GM12875 (cell line): ENCODE data around the gene NKX1-1.
"Not testable (repeated sequence)": the region's sequence is repeated elsewhere in the genome, so short reads cannot be mapped to it uniquely, and the experiment has no call there.

ENCODE experiments used
- H3K4me3 ChIP-seq: one replicate; pipeline ENCODE4 v1.5.1; 2011; ENCODE audit warnings: low read depth, low read length, control low read depth
- TF ChIP-seq, protein P1 (sequence below): IDR thresholded peaks from 2 replicates; pipeline ENCODE4 v1.5.1; 2011; ENCODE audit warnings: low read depth, mild to moderate bottlenecking, control low read depth, inconsistent platforms, low read length, moderate library complexity, borderline replicate concordance; ENCODE audit not compliant: insufficient read depth

Gene NKX1-1

GRCh38 chr4:1449475-1449832 lies 43.2 kb upstream of the NKX1-1 start:
- TF ChIP-seq, protein P1, sequence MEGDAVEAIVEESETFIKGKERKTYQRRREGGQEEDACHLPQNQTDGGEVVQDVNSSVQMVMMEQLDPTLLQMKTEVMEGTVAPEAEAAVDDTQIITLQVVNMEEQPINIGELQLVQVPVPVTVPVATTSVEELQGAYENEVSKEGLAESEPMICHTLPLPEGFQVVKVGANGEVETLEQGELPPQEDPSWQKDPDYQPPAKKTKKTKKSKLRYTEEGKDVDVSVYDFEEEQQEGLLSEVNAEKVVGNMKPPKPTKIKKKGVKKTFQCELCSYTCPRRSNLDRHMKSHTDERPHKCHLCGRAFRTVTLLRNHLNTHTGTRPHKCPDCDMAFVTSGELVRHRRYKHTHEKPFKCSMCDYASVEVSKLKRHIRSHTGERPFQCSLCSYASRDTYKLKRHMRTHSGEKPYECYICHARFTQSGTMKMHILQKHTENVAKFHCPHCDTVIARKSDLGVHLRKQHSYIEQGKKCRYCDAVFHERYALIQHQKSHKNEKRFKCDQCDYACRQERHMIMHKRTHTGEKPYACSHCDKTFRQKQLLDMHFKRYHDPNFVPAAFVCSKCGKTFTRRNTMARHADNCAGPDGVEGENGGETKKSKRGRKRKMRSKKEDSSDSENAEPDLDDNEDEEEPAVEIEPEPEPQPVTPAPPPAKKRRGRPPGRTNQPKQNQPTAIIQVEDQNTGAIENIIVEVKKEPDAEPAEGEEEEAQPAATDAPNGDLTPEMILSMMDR: no peak
- H3K4me3 ChIP-seq: no peak overlapping the region

DNA sequence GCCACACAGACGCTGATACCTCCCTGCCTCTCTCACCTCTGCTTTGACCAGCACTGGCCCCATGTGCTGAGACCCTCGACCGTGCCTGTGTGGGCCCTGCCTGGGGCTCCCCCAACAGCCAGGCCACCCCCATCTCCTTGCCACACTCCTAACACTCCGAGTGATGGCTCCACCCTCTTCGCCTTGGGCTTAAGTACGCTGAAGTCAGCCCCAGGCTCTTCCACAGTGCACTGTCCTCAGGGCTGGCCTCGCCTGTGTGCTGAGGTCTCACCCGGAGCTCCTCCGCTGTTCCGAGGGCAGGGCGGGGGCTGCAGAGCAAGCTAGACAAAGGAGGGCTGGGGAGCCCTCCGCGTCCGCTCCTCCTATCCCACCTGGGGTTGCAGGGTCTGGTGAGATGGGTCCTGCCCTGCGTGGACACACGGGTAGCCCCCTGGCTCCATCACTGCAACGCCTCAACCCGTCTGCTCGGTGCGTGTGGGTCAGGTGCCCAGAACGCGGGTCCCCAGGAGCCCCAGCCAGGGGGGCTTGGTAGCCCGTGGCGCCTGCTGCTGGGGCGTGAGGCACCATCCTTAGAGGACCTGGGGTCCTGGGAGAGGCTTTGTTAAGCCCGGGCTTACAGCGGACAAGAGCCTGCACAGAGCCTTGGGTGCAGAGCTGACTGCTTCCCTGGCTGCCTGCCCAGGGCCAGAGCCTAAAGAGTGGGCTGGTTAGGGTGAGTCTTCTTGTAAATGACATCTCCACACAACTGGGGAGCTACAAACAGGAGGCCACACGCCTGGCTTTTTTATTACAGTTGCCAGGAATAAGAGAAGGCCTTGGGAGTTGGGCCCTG lies 42.6 kb upstream of the NKX1-1 start:
- H3K4me3 ChIP-seq: no peak overlapping the region
- TF ChIP-seq, protein P1: no peak

GRCh38 chr4:1447676-1448588 lies 41.7 kb upstream of the NKX1-1 start:
- TF ChIP-seq, protein P1: no peak
- H3K4me3 ChIP-seq: no peak overlapping the region

- TF ChIP-seq, protein P1: no peak
Measured at GRCh38 chr4:1446502-1447386, 40.5 kb upstream of the NKX1-1 start.

GRCh38 chr4:1445716-1446445 lies 39.6 kb upstream of the NKX1-1 start:
- TF ChIP-seq, protein P1: no peak
- no peak overlapping the region for H3K4me3 ChIP-seq

More at GRCh38 chr4:1446502-1447386, 40.5 kb upstream of the NKX1-1 start:
- H3K4me3 ChIP-seq: no peak overlapping the region

GRCh38 chr4:1443688-1444172 lies 37.5 kb upstream of the NKX1-1 start:
- H3K4me3 ChIP-seq: not testable (repeated sequence)

DNA sequence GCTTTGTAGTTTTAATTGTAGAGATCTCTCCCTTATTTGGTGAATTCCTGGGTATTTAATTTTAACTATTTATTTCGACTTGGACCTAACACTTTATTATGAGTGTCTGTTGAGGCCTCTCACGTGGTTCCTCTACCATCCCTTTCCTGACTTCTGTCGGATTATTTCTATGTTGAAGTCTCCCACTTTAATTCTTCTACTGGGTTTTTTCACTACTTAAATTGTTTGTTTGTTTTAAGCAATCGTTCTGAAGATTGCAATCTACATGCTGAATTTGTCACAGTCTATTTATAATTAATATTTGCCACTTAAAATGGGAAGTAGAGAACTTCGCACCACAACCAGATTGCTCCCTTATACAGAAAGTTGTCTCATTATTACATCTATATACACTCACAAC lies 20.8 kb upstream of the NKX1-1 start:
- TF ChIP-seq, protein P1: no peak
- no peak overlapping the region for H3K4me3 ChIP-seq
